GM06990 (cell line): ENCODE results near the gene BICDL2.

ENCODE experiments used
- DNase-seq: peaks from one replicate; pipeline ENCODE4 v3.0.0-alpha.2; 2011; ENCODE audit not compliant: insufficient read length; ENCODE audit errors: extremely low read depth
- H3K27me3 ChIP-seq: replicated peaks from 2 replicates; pipeline ENCODE4 v1.6.0; 2011; ENCODE audit warnings: low read length; ENCODE audit not compliant: control insufficient read depth, insufficient read depth
- H3K36me3 ChIP-seq: 2 replicates; pipeline ENCODE4 v1.5.1; 2011; ENCODE audit warnings: low read length; ENCODE audit not compliant: control insufficient read depth, insufficient read depth
- H3K4me3 ChIP-seq: replicated peaks from 2 replicates; pipeline ENCODE4 v1.5.1; 2011; ENCODE audit warnings: low read depth, mild to moderate bottlenecking, control low read depth, low read length
- CTCF ChIP-seq: IDR thresholded peaks from 2 replicates; pipeline ENCODE4 v1.5.1; 2011; ENCODE audit warnings: low read length, control low read depth, mild to moderate bottlenecking, inconsistent platforms; ENCODE audit not compliant: insufficient read depth, poor library complexity, severe bottlenecking

BICDL2 gene

DNA sequence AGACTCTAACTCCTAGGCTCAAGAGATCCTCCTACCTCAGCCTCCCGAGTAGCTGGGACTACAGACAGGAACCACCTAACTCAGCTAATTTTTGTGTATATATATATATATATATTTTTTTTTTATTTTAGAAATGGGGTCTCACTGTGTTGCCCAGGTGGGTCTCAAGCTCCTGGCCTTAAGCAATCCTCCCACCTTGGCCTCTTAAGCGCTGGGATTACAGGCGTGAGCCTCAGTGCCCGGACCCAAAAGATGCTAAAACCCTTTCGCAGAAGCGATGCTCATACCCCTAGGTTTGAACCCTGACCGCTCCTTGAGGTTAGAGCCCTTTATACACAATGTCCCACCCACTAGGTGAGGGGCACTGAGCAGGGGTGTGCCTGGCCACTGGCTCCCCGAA is 26.2 kb downstream of the BICDL2 start:
- no peak for TF ChIP-seq CTCF
- DNase-seq: no peak
- no peaks in the 10 kb centered on the region; the same call in none of the 2 replicates for H3K27me3 ChIP-seq

DNA sequence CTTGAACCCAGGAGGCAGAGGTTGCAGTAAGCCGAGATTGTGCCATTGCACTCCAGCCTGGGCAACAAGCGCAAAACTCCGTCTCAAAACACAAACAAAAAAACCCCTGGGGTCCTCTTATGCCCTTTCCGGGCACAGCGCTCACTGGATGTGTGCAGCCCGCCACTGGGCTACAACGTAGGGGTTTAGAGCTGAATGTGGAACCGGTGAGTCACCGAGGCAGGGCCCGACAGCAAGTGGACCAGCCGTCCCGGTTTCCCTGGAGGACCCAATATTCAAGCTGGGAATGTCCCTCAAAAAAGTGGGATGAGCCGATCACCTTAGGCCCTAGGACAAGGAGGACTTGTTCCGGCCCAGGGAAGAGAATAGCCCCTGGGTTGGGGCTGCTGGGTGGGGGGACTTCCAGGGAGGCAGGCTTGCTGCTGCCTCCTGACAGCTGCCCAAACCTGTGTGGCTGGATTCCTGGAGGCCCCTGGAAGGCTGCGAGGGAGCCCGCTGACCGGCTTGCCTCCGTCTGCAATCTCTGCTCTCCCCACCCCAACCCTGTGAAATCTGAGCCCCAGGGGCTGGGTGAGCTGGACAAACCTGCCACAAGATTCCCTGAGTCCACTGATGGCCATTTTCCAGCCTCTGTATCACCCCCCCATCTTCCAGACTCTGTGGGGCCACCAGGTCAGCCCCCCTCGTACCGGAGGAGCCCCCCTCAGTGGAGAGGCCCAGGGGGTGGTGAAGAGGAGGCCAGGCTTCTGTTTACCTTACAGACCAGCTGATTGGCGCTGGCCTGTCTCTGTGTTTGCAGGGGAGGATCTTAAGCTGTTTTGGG is 27.0 kb downstream of the BICDL2 start:
- H3K4me3 ChIP-seq: no peak overlapping the region
- TF ChIP-seq CTCF: no peak
- no peaks in the 10 kb centered on the region for H3K36me3 ChIP-seq
- no peaks in the 10 kb centered on the region; the same call in none of the 2 replicates for H3K27me3 ChIP-seq
- no peak for DNase-seq

More for the DNA sequence above, 26.2 kb downstream of the BICDL2 start:
- no peaks in the 10 kb centered on the region for H3K36me3 ChIP-seq
- no peak overlapping the region for H3K4me3 ChIP-seq

GRCh38 chr16:3008690-3009037 is 28.1 kb downstream of the BICDL2 start:
- H3K4me3 ChIP-seq: no peak overlapping the region
- H3K36me3 ChIP-seq: no peaks in the 10 kb centered on the region
- no peak for DNase-seq
- no peaks in the 10 kb centered on the region; the same call in none of the 2 replicates for H3K27me3 ChIP-seq
- TF ChIP-seq CTCF: no peak

DNA sequence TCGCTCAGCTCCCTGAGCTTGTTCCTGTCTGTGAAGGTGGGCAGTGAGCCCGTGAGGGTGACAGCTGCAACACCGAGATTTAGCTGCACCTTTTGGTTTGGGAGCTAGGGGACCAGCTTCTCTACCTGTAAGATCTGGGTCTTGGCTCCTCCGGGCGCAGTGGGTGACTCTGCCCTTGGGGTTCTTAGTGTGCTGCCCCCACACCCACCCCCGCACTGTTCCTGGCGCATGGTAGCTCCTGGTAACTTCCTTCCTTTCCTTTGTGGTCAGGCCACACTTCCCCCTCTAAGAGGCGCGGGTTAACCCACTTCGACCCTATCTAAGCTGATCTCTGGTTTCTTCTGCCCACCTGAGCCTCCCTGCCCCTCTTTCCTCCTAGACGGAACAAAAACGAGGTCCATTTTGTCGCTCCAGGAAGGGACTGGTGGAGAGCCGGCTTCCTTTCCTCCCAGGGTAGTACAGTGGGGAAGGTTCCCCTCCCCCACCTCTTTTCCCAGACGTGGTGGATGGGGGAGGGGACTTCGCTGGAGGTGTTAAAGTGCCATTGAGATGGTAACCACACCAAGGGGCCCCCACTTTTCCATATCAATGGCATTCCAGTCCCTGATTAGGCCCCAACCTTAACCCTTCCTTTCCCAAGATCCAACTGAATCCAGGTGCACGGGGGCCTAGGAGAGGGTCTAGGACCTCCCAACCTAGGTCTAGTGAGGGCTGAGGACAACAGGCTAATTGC is 28.6 kb downstream of the BICDL2 start:
- Histone ChIP-seq H3K36me3 (no peaks in the 10 kb centered on the region), H3K4me3 (no peak overlapping the region), H3K27me3 (no peaks in the 10 kb centered on the region; the same call in none of the 2 replicates)
- no peak for DNase-seq
- no peak for TF ChIP-seq CTCF

DNA sequence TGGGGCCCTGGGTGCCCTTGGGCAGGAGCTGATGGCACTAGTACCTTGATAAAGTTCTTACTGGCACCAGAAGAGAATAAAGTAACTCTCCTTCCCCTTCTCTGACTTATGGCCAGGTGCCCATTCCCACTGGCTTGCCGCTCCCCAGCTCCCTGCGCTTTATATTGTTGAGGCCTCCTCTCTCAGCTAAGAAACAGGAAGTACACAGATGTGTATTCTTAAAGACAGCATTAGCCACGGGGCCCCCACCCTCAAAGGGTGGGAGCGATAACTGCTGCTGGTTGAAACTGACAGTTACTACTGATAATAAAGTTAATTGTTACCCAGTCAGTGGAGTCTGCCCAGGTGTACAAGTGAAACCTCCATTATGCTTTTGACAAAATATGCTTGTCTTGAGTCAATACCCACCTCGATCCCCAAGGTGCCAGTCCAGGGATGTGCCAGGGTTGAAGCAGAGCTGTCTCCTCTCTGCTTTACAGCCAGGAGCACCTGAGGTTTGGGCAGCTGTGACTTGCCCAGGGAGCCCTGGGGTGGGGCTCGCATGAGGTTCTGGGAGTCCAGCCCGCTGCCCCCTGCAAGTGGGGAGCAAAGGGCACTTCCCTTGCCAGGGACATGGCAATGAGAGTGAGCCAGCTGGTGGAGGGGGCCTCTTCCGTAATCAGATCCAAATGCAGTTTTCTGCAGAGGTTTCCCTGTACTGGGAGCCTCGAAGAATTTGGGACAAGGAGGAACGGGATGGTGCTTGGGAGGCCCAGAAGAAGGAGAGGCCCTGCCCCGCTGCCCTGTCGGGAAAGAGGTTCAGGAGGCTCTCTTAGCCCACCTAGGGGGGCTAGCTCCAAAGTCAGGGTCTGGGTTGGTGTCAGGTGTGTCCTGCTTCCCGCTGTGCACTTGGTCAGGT is 29.4 kb downstream of the BICDL2 start:
- Histone ChIP-seq H3K36me3 (no peaks in the 10 kb centered on the region), H3K4me3 (no peak overlapping the region), H3K27me3 (no peaks in the 10 kb centered on the region; the same call in none of the 2 replicates)
- TF ChIP-seq CTCF: no peak
- DNase-seq: no peak
